GM23248 (cell line): ENCODE measurements around the gene FOXP3.

ENCODE experiments used
- EZH2 ChIP-seq: fragments of 200-600 bp; sonication (generic); IDR thresholded peaks from 2 replicates; pipeline ENCODE4 v1.6.1; 2018; ENCODE audit warnings: antibody characterized with exemption, mild to moderate bottlenecking; ENCODE audit not compliant: insufficient read depth, poor library complexity, severe bottlenecking
- EZH2phosphoT487 ChIP-seq: fragments of 200-600 bp; sonication (generic); IDR thresholded peaks from 2 replicates; pipeline ENCODE4 v1.6.1; 2018; ENCODE audit warnings: antibody characterized with exemption, moderate library complexity, mild to moderate bottlenecking, low read depth; ENCODE audit not compliant: insufficient read depth

DNA sequence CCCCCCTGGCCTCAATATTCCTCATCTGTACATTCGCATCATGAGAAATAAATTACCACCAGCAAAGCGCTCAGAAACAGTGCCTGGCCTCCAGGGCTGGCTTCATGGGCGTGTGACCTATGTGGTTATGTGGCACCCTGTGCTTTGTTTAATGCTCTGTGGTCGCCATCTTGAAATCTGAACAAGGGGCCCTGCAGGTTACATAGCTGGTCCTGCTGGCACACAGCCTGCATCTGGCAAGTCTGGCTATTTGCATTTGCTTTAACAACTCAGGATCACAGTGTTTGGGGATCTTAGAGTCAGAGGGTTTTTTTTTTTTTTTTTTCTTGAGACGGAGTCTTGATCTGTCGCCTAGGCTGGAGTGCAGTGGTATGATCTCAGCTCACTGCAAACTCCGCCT lies 9.9 kb downstream of the FOXP3 start:
- TF ChIP-seq EZH2 (no peak), EZH2phosphoT487 (no peak)
